Measurements from ENCODE around the gene LSAMP. TPM values are rescaled to one million over a fixed set of nuclear protein-coding genes. Genes with fewer than 3 reads are reported as not detected.

LSAMP gene
- total RNA-seq, 2 experiments from 2014 or later, result not detected

- no peaks in the 10 kb centered on the region for H3K9me3 Mint-ChIP-seq
- peaks cover 5% of the 10 kb centered on the region for H3K27me3 Mint-ChIP-seq
- no peak for DNase-seq
- no peak overlapping the region for H3K4me3 Mint-ChIP-seq
- no peaks in the 10 kb centered on the region for H3K36me3 Mint-ChIP-seq
- H3K27ac Mint-ChIP-seq, result no peak overlapping the region
- no peaks in the 10 kb centered on the region for H3K4me1 Mint-ChIP-seq
These were observed 445.7 kb downstream of the LSAMP start for GRCh38 chr3:115999613-116000012.

- Mint-ChIP-seq H3K9me3 (no peaks in the 10 kb centered on the region), H3K36me3 (no peaks in the 10 kb centered on the region), H3K4me3 (no peak overlapping the region), H3K4me1 (no peaks in the 10 kb centered on the region), H3K27ac (no peak overlapping the region), H3K27me3 (peaks cover 5% of the 10 kb centered on the region)
- no peak for DNase-seq
These were observed 446.2 kb downstream of the LSAMP start for GRCh38 chr3:115999001-115999585.

GRCh38 chr3:115996420-115997108 lies 448.7 kb downstream of the LSAMP start:
- H3K4me1 Mint-ChIP-seq, result no peaks in the 10 kb centered on the region
- no peak overlapping the region for H3K27ac Mint-ChIP-seq
- H3K36me3 Mint-ChIP-seq, result no peaks in the 10 kb centered on the region
- H3K4me3 Mint-ChIP-seq, result no peak overlapping the region
- DNase-seq, result no peak
- H3K27me3 Mint-ChIP-seq, result peaks cover 5% of the 10 kb centered on the region
- no peaks in the 10 kb centered on the region for H3K9me3 Mint-ChIP-seq

- H3K27ac Mint-ChIP-seq, result no peak overlapping the region
- H3K4me3 Mint-ChIP-seq, result no peak overlapping the region
- no peaks in the 10 kb centered on the region for H3K27me3 Mint-ChIP-seq
- no peak for DNase-seq
- H3K36me3 Mint-ChIP-seq, result no peaks in the 10 kb centered on the region
- H3K4me1 Mint-ChIP-seq, result no peaks in the 10 kb centered on the region
- no peaks in the 10 kb centered on the region for H3K9me3 Mint-ChIP-seq
These were observed 454.6 kb downstream of the LSAMP start for GRCh38 chr3:115990669-115991068.

GRCh38 chr3:115989684-115990421 lies 455.4 kb downstream of the LSAMP start:
- Mint-ChIP-seq H3K27me3 (no peaks in the 10 kb centered on the region), H3K9me3 (no peaks in the 10 kb centered on the region), H3K27ac (no peak overlapping the region), H3K4me3 (no peak overlapping the region), H3K36me3 (no peaks in the 10 kb centered on the region), H3K4me1 (no peaks in the 10 kb centered on the region)
- no peak for DNase-seq

GRCh38 chr3:115986555-115987207 lies 458.6 kb downstream of the LSAMP start:
- H3K27me3 Mint-ChIP-seq, result peaks cover 7% of the 10 kb centered on the region
- no peak overlapping the region for H3K4me3 Mint-ChIP-seq
- H3K4me1 Mint-ChIP-seq, result no peaks in the 10 kb centered on the region
- no peak for DNase-seq
- no peaks in the 10 kb centered on the region for H3K36me3 Mint-ChIP-seq
- H3K9me3 Mint-ChIP-seq, result no peaks in the 10 kb centered on the region
- no peak overlapping the region for H3K27ac Mint-ChIP-seq

GRCh38 chr3:115982629-115983028 lies 462.7 kb downstream of the LSAMP start:
- Mint-ChIP-seq H3K4me3 (no peak overlapping the region), H3K36me3 (no peaks in the 10 kb centered on the region)

GRCh38 chr3:115982108-115982507 lies 463.2 kb downstream of the LSAMP start:
- no peak for DNase-seq
- no peaks in the 10 kb centered on the region for H3K4me1 Mint-ChIP-seq
- H3K27ac Mint-ChIP-seq, result no peak overlapping the region
- H3K4me3 Mint-ChIP-seq, result no peak overlapping the region
- peaks cover 7% of the 10 kb centered on the region for H3K27me3 Mint-ChIP-seq
- no peaks in the 10 kb centered on the region for H3K9me3 Mint-ChIP-seq
- H3K36me3 Mint-ChIP-seq, result no peaks in the 10 kb centered on the region

More at GRCh38 chr3:115982629-115983028, 462.7 kb downstream of the LSAMP start:
- Mint-ChIP-seq H3K27me3 (peaks cover 7% of the 10 kb centered on the region), H3K27ac (no peak overlapping the region), H3K9me3 (no peaks in the 10 kb centered on the region), H3K4me1 (no peaks in the 10 kb centered on the region)
- DNase-seq, result no peak

GRCh38 chr3:115980709-115981108 lies 464.6 kb downstream of the LSAMP start:
- Mint-ChIP-seq H3K4me3 (no peak overlapping the region), H3K27me3 (peaks cover 7% of the 10 kb centered on the region), H3K4me1 (no peaks in the 10 kb centered on the region), H3K9me3 (no peaks in the 10 kb centered on the region), H3K27ac (no peak overlapping the region), H3K36me3 (no peaks in the 10 kb centered on the region)
- DNase-seq, result no peak

GRCh38 chr3:115977866-115978265 lies 467.4 kb downstream of the LSAMP start:
- Mint-ChIP-seq H3K27ac (no peak overlapping the region), H3K27me3 (peaks cover 5% of the 10 kb centered on the region), H3K36me3 (no peaks in the 10 kb centered on the region), H3K4me1 (no peaks in the 10 kb centered on the region), H3K9me3 (peaks cover 1% of the 10 kb centered on the region), H3K4me3 (no peak overlapping the region)
- no peak for DNase-seq

GRCh38 chr3:115975796-115976195 lies 469.5 kb downstream of the LSAMP start:
- H3K27ac Mint-ChIP-seq, result no peak overlapping the region
- H3K4me1 Mint-ChIP-seq, result no peaks in the 10 kb centered on the region
- no peak overlapping the region for H3K4me3 Mint-ChIP-seq
- H3K9me3 Mint-ChIP-seq, result peaks cover 1% of the 10 kb centered on the region
- no peak for DNase-seq
- H3K27me3 Mint-ChIP-seq, result no peaks in the 10 kb centered on the region
- H3K36me3 Mint-ChIP-seq, result no peaks in the 10 kb centered on the region

GRCh38 chr3:115975353-115975752 lies 469.9 kb downstream of the LSAMP start:
- Mint-ChIP-seq H3K27me3 (no peaks in the 10 kb centered on the region), H3K9me3 (peaks cover 1% of the 10 kb centered on the region), H3K4me3 (no peak overlapping the region), H3K36me3 (no peaks in the 10 kb centered on the region), H3K4me1 (no peaks in the 10 kb centered on the region), H3K27ac (no peak overlapping the region)
- no peak for DNase-seq

- no peak for DNase-seq
- Mint-ChIP-seq H3K27me3 (no peaks in the 10 kb centered on the region), H3K27ac (no peak overlapping the region), H3K36me3 (no peaks in the 10 kb centered on the region), H3K4me3 (no peak overlapping the region), H3K4me1 (no peaks in the 10 kb centered on the region), H3K9me3 (peaks cover 1% of the 10 kb centered on the region)
These were observed 470.3 kb downstream of the LSAMP start for GRCh38 chr3:115974940-115975339.

- Mint-ChIP-seq H3K4me3 (no peak overlapping the region), H3K36me3 (no peaks in the 10 kb centered on the region), H3K27ac (no peak overlapping the region), H3K9me3 (peaks cover 5% of the 10 kb centered on the region), H3K4me1 (no peaks in the 10 kb centered on the region), H3K27me3 (no peaks in the 10 kb centered on the region)
- no peak for DNase-seq
These were observed 476.4 kb downstream of the LSAMP start for GRCh38 chr3:115968871-115969270.

- H3K4me1 Mint-ChIP-seq, result no peaks in the 10 kb centered on the region
- no peaks in the 10 kb centered on the region for H3K9me3 Mint-ChIP-seq
- no peak overlapping the region for H3K4me3 Mint-ChIP-seq
- DNase-seq, result no peak
- no peaks in the 10 kb centered on the region for H3K27me3 Mint-ChIP-seq
- no peaks in the 10 kb centered on the region for H3K36me3 Mint-ChIP-seq
- no peak overlapping the region for H3K27ac Mint-ChIP-seq
These were observed 483.9 kb downstream of the LSAMP start for GRCh38 chr3:115961380-115961779.

Measured in activated naive CD8-positive, alpha-beta T cell treated with anti-CD3 and anti-CD28 coated beads for 36 hours (primary cell).